SK-N-MC (cell line): ENCODE measurements around the gene ZNF827.

ENCODE experiments used
- EZH2 ChIP-seq: fragments of 200-600 bp; sonication (generic); IDR thresholded peaks from one replicate; pipeline ENCODE4 v1.6.1; 2017; ENCODE audit warnings: antibody characterized with exemption
- POLR2AphosphoS5 ChIP-seq: IDR thresholded peaks from 2 replicates; pipeline ENCODE4 v1.6.1; 2012; ENCODE audit warnings: mild to moderate bottlenecking, low read depth, low read length, borderline replicate concordance

DNA sequence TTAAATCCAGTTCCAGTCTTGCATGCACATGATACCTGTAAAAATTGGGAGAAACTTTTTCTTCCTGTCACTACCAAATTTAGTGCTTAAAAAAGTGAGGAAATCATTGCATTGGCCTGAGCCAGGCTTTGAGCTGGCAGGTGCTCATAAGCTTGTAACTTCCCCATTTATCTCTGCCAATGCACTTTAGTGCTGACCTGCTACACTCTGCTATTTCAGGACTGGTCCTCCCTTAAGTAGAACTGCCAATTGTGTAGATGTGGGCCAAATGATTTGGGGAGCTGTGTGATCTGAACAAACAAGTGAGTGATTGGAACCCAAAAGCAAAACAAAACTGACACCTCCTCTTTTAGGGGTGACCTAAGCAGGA is 51.8 kb downstream of the ZNF827 start:
- TF ChIP-seq POLR2AphosphoS5 (no peak), EZH2 (no peak)
